Measurements from ENCODE around the gene SLC49A3.

DNA sequence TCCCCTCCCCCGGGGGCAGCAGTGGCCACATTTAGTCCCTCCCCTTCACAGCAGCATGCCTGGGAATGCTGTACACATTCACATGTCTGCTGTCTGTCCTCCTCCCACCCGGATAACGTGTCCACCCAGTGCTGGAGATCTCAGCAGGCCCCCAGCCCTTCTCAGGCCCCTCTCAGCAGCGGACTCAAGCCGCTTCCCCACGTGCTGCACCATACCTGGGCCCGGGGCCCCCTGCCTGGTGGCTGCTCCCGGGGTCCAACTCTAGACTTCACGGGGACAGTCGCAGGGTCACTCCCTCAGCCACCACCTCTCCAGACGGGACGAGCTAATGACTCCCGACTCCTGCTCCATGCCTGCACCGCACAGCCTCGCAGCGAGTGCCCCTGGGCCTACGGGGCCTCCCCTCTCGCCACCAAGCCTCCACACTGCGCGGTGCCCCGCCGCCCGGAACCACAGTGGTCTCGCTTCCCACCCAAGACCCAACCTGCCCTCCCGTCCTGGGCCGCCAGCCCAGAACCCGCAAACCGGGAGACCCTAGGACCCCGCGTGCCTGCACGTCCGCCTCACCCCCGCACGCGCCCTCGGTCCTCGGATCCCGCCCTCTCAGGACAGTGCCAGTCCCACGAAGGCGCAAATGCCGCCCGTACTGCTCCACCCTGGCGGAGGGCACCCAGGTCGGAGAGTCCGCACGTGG, 15.4 kb upstream of the SLC49A3 start:
- TF ChIP-seq, protein P1, sequence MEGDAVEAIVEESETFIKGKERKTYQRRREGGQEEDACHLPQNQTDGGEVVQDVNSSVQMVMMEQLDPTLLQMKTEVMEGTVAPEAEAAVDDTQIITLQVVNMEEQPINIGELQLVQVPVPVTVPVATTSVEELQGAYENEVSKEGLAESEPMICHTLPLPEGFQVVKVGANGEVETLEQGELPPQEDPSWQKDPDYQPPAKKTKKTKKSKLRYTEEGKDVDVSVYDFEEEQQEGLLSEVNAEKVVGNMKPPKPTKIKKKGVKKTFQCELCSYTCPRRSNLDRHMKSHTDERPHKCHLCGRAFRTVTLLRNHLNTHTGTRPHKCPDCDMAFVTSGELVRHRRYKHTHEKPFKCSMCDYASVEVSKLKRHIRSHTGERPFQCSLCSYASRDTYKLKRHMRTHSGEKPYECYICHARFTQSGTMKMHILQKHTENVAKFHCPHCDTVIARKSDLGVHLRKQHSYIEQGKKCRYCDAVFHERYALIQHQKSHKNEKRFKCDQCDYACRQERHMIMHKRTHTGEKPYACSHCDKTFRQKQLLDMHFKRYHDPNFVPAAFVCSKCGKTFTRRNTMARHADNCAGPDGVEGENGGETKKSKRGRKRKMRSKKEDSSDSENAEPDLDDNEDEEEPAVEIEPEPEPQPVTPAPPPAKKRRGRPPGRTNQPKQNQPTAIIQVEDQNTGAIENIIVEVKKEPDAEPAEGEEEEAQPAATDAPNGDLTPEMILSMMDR (IDR thresholded peaks at IDR 0.05; ENCODE audit: poor library complexity) = no peak
- TF ChIP-seq EZH2 (IDR thresholded peaks at IDR 0.05; ENCODE audit: borderline replicate concordance) = no peak
